Measurements from ENCODE around the gene MAP4. TPM values are rescaled to one million over a fixed set of nuclear protein-coding genes. Genes with fewer than 3 reads are reported as not detected.
"Not testable (repeated sequence)": the region's sequence is repeated elsewhere in the genome, so short reads cannot be mapped to it uniquely, and the experiment has no call there.

MAP4 gene
- total RNA-seq = 67.1 and 72.6 TPM in 2 replicates

- DNase-seq (ENCODE audit: low read depth, low spot score) = no peak
Observed at GRCh38 chr3:48016301-48016973, at the start of gene MAP4. Gene MAP4, minus strand, starts transcription at chr3:48016416. Its CDS starts 17,556 bp downstream, at chr3:47998860.

GRCh38 chr3:48065035-48065434 is 48.8 kb upstream of the MAP4 start:
- DNase-seq (ENCODE audit: low read depth, low spot score) = no peak

GRCh38 chr3:48064292-48064829 is 48.1 kb upstream of the MAP4 start:
- no peak for DNase-seq (ENCODE audit: low read depth, low spot score)

- not testable (repeated sequence) for DNase-seq (ENCODE audit: low read depth, low spot score)
Observed at GRCh38 chr3:48061586-48061985, 45.4 kb upstream of the MAP4 start.

GRCh38 chr3:48058091-48058490 is 41.9 kb upstream of the MAP4 start:
- DNase-seq (ENCODE audit: low read depth, low spot score) = no peak

GRCh38 chr3:48057521-48057920 is 41.3 kb upstream of the MAP4 start:
- no peak for DNase-seq (ENCODE audit: low read depth, low spot score)

GRCh38 chr3:48047841-48048464 is 31.7 kb upstream of the MAP4 start:
- no peak for DNase-seq (ENCODE audit: low read depth, low spot score)

- DNase-seq (ENCODE audit: low read depth, low spot score) = no peak
Observed at GRCh38 chr3:48042071-48042760, 26.0 kb upstream of the MAP4 start.

GRCh38 chr3:48039487-48040190 is 23.4 kb upstream of the MAP4 start:
- DNase-seq (ENCODE audit: low read depth, low spot score) = peak; percentile 47

- DNase-seq (ENCODE audit: low read depth, low spot score) = no peak
Observed at GRCh38 chr3:48038971-48039481, 22.8 kb upstream of the MAP4 start.

- DNase-seq (ENCODE audit: low read depth, low spot score) = peak; percentile 19
Observed at GRCh38 chr3:48034000-48034516, 17.8 kb upstream of the MAP4 start.

GRCh38 chr3:48030188-48030587 is 14.0 kb upstream of the MAP4 start:
- no peak for DNase-seq (ENCODE audit: low read depth, low spot score)

- no peak for DNase-seq (ENCODE audit: low read depth, low spot score)
Observed at GRCh38 chr3:48026951-48027908, 11.0 kb upstream of the MAP4 start.

GRCh38 chr3:48026098-48026497 is 9.9 kb upstream of the MAP4 start:
- no peak for DNase-seq (ENCODE audit: low read depth, low spot score)

- no peak for DNase-seq (ENCODE audit: low read depth, low spot score)
Observed at GRCh38 chr3:48024401-48024800, 8.2 kb upstream of the MAP4 start.

- no peak for DNase-seq (ENCODE audit: low read depth, low spot score)
Observed at GRCh38 chr3:48023377-48023776, 7.2 kb upstream of the MAP4 start.

- DNase-seq (ENCODE audit: low read depth, low spot score) = no peak
Observed at GRCh38 chr3:48022178-48022577, 6.0 kb upstream of the MAP4 start.

- no peak for DNase-seq (ENCODE audit: low read depth, low spot score)
Observed at GRCh38 chr3:48018841-48019240, 2.6 kb upstream of the MAP4 start.

GRCh38 chr3:48015431-48016180 is 610 bp downstream of the MAP4 start:
- no peak for DNase-seq (ENCODE audit: low read depth, low spot score)

Measured in pulmonary artery endothelial cell (primary cell).